ENCODE results near the gene SCLY.

SCLY gene

DNA sequence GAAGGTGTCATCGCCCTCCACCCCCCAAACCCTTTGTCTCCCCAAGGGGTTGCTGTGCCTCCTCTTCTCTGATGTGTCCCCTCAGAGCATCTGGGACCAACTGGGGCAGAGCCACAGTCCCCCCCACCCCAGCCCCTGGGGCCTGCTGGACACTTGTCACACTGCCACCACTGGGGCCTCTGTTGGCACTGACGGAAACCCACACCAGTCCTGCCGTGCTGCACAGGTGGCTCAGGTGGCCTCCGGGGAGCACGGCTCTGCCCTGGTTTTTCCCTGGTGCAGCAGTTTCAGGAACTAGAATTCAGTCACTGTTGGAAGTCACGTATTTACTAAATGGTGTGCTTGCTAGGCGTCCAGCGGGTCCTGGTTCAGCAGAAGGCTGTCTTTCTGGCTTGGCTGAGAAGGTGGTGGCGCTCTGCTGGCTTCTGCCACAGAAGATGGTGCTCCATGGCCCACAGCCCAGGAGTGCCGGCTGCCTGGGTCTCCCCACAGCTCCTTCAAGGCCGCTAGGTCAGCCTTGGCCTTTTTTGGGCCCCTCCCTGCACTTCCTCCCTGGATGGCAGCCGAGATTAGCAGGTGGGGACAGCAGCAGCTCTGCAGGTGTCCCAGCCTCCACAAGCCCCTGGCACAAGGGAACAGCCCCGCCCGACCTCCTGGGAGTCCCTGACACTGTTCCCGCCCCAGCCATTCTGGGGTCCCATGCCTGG is 59.1 kb downstream of the SCLY start:
- no peak overlapping the region for H3K4me3 ChIP-seq (ENCODE audit: low read depth, low read length)
- TF ChIP-seq, protein P1, sequence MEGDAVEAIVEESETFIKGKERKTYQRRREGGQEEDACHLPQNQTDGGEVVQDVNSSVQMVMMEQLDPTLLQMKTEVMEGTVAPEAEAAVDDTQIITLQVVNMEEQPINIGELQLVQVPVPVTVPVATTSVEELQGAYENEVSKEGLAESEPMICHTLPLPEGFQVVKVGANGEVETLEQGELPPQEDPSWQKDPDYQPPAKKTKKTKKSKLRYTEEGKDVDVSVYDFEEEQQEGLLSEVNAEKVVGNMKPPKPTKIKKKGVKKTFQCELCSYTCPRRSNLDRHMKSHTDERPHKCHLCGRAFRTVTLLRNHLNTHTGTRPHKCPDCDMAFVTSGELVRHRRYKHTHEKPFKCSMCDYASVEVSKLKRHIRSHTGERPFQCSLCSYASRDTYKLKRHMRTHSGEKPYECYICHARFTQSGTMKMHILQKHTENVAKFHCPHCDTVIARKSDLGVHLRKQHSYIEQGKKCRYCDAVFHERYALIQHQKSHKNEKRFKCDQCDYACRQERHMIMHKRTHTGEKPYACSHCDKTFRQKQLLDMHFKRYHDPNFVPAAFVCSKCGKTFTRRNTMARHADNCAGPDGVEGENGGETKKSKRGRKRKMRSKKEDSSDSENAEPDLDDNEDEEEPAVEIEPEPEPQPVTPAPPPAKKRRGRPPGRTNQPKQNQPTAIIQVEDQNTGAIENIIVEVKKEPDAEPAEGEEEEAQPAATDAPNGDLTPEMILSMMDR (IDR thresholded peaks at IDR 0.05; ENCODE audit: low read depth, low read length): no peak
- no peaks in the 10 kb centered on the region for H3K4me1 ChIP-seq
- H3K36me3 ChIP-seq: no peaks in the 10 kb centered on the region
- peak; percentile 7 for DNase-seq
- H3K9me3 ChIP-seq: no peaks in the 10 kb centered on the region
- no peaks in the 10 kb centered on the region for H3K27me3 ChIP-seq

DNA sequence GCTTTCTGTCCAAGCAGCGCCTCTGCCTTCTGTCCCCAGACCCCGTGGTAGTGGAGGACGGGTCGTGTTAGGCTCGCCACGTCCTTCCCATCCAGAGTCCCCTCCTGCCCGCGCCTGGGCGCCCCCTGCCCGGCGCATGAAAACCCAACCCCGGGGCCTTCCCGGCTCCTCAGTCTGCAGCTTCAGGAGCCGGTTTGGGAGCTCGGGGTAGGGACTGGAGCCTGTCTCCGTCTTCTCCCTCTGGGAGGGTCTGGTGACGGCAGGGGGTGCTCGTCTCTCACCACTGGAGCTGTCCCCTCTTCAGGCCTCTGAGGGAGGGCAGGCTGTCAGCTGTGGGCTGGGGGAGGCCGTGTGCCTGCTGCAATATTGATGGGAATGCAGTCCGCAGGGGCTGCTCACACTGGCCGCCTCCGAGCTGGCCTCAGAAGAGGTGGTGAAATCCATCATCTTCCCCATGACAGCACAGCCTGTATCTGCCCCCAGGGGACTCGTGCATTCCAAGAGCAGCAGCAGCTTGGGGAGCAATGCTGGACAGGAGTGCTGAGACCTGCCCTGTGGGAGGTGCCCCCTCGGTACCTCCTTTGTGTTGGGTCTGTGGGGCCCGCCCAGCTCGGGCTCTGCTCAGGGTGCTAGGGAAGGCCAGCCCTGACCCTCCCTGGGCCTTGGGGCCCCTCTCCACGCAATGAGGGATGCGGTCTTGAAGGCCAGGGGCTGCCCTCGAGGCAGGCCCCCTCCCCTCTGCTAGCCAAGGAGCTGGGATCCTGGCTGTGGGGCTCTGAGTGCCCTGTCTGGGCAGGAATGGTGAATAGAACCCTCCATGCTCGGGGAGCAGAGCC is 59.9 kb downstream of the SCLY start:
- TF ChIP-seq, protein P1 (IDR thresholded peaks at IDR 0.05; ENCODE audit: low read depth, low read length): peak; percentile 58
- no peaks in the 10 kb centered on the region for H3K9me3 ChIP-seq
- H3K27me3 ChIP-seq: no peaks in the 10 kb centered on the region
- no peaks in the 10 kb centered on the region for H3K4me1 ChIP-seq
- H3K4me3 ChIP-seq (ENCODE audit: low read depth, low read length): no peak overlapping the region
- DNase-seq: peak; percentile 73
- no peaks in the 10 kb centered on the region for H3K36me3 ChIP-seq

DNA sequence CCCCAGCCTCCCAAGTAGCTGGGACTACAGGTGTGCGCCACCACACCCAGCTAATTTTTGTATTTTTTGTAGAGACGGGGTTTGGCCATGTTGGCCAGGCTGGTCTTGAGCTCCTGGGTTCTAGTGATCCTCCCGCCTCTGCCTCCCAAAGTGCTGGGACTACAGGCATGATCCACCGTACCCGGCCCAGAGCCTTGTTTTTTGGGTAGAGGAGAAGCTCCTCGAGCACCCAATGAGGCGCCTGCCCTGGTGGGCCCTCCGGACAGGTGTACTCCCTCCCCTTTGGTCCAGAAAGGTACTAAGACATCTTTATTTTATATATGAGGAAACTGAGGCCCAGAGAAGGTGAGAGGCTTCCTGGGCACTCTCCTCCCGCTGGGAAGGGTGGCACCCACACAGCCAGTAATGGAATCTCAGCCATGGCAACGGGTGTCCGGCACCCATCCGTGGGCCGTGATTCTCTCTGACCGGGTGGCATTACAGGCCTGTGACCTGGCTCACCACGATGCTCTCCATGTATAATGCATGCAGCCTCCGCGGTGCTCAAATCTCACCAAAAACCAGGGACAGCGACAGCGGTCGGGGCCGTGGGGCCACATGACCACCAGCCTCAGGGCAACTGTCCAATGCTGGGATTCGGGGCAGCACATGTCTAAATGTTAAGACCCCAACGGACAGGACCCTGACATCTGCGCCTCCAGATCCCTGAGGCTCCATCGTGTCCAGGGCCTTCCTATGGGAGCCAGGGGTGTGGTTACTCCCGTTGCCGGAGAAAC is 60.9 kb downstream of the SCLY start:
- no peaks in the 10 kb centered on the region for H3K27me3 ChIP-seq
- H3K36me3 ChIP-seq: no peaks in the 10 kb centered on the region
- DNase-seq: no peak
- H3K4me1 ChIP-seq: no peaks in the 10 kb centered on the region
- TF ChIP-seq, protein P1 (IDR thresholded peaks at IDR 0.05; ENCODE audit: low read depth, low read length): no peak
- no peak overlapping the region for H3K4me3 ChIP-seq (ENCODE audit: low read depth, low read length)
- no peaks in the 10 kb centered on the region for H3K9me3 ChIP-seq

DNA sequence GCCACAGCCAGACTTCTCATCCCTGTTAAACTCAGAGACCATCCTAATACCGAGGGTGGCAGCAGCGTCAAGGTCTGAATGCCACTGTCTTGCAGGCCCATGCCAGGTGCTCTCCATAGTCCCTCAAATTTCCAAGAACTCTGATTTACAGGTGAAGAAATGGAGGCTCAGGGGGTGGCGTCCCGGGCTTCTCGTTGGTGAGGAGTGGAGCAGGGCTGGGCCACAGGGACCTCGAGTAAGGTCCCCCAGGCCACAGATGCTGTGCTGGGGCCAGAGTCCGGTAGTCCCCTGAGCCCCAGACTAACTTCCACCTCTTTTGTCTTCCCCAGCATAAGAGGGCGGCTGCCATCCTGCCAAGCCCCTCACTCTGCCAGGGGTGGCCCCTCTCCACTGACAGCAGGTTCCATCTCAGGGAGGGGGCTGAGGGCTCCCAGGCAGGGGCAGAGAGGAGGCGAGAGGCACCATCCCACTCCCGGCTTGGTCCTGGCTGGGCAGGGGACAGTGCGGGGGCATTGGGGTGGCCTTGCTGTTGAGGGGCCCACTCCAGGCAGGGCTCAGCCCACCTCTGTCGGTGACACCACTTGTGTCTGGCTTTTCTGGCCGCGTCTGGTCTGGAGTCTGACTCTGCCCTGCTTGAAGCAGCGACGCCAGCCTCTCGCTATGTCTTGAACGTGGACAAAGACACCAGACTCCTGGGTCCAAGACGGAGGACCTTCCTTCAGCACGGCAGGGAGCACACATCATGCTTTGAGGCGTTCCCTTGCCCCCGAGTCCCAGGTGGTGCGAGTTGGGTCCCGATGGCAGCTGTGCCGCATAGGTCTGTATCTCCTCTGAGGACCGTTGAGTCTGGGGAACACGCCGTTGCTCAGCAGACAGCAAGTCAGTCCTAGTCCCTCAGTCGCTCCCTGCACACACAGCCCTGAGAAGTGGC is 61.8 kb downstream of the SCLY start:
- Histone ChIP-seq H3K36me3 (no peaks in the 10 kb centered on the region), H3K4me3 (ENCODE audit: low read depth, low read length) (no peak overlapping the region), H3K9me3 (no peaks in the 10 kb centered on the region), H3K4me1 (no peaks in the 10 kb centered on the region), H3K27me3 (no peaks in the 10 kb centered on the region)
- peak; percentile 11 for DNase-seq
- TF ChIP-seq, protein P1 (IDR thresholded peaks at IDR 0.05; ENCODE audit: low read depth, low read length): no peak

DNA sequence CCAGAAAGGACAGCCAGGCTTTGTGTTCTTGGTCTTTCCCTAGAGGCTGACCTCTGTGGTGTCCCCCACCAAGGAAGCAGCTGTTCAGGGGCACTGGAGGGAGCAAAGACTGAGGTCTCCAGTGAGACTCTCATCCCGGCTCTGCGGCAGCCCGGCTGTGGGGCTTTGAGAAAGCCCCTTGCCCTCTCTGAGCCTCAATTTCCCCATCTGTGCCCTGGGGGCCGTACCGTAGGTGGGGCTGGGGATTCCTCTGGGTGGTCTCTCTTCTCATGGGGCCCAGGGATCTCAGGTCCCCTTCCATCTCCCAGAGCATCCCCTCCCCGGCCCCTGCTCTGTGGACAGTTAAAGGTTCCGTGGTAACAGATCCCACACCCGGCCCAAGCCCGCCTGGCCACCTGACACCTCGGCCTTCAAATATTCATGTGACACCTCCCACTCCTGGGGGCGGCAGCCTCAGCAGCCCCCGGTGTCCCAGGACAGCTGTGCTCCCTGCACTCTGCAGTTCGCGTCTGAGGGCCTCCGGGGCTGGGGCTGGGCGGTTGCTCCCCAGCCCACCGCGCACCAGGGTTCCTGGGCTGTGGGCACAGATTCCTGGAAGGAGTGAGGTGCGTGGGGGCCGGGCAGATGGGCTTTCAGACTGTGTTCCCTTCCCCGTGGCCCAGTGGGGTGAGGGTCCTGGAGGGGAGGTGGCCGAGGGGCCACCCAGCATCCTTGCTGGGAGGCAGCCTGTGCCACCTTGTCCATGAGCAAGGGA is 62.6 kb downstream of the SCLY start:
- DNase-seq: no peak
- Histone ChIP-seq H3K4me3 (ENCODE audit: low read depth, low read length) (no peak overlapping the region), H3K36me3 (no peaks in the 10 kb centered on the region), H3K4me1 (no peaks in the 10 kb centered on the region), H3K27me3 (no peaks in the 10 kb centered on the region), H3K9me3 (no peaks in the 10 kb centered on the region)
- TF ChIP-seq, protein P1 (IDR thresholded peaks at IDR 0.05; ENCODE audit: low read depth, low read length): no peak
